Raji (cell line): ENCODE measurements around the gene ZBP1.

Experiments
- POLR2A ChIP-seq: IDR thresholded peaks from 2 replicates; pipeline ENCODE4 v1.6.1; 2011; ENCODE audit warnings: low read depth, low read length, control low read depth; ENCODE audit not compliant: insufficient read depth

ZBP1 gene

DNA sequence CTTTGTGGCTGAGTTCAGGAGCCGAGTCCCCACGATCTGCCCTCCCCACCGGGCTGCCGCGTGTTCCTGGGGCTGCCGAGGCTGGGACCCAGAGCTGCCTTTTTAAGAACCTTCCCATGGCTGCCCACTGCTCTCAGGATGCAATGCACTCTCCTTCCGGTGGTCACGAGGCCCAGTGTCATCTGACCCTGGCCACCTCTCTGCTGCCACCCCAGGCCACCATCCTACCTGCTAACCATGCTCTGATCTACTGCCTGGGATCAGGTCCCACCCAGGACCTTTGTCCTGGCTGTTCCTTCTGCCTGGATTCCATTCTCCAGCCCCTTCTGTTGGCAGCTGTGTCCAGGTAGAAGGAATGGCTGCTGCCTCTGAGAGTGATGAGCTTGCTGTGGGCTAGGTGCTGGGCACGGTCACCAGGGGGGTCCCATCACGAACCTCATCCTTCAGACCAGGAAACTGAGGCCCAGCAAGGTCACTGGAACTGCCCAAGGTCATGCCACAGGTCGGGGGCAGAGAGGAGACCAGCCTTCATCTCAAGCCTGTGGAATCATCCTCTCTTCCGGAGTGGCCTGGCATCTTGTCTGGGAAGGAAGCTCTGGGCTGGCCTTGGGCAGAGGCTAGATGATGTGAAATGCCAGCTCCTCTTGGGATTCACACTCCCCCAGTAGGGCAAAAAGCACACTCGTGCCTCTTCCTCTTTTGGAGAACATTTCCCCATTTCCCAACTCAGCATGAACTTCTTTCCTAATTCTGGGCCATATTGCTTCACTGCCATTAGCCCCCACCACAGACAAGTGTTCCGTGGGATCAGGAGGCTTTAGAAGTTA, 38.8 kb downstream of the ZBP1 start:
- no peak for TF ChIP-seq POLR2A

DNA sequence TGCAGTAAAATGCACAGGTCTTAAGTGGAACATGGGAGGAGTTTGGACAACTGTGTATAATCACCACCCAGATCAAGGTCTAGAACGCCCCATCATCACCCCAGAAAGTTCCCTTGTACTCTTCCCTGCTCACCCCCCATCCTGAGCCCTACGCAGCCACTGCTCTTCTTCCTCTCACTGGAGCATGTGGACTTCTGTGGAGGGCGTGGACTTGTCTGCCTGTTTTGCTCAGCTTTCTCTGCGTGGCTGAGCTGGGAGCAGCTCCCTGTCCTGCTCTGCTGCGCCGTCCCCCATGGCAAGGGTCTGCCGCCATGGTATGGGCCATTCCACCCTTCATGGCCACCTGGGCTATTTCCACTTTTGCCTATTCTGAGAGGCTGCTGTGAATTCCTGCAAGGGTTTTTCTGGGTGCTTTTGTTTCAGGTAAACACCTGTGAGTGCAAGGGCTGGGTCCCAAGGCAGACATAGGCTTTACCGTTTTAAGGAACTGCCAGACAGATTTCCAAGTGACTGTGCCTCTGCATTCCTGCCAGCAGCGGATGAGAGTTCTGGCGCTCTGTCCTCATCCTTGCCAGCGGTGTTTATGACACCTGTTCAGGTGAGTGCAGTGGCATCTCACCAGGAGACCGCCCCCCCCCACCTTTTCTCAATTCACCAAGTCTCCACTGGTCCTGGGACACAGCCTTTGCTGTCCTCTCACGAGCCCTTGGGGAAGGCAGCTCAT, 39.6 kb downstream of the ZBP1 start:
- no peak for TF ChIP-seq POLR2A

DNA sequence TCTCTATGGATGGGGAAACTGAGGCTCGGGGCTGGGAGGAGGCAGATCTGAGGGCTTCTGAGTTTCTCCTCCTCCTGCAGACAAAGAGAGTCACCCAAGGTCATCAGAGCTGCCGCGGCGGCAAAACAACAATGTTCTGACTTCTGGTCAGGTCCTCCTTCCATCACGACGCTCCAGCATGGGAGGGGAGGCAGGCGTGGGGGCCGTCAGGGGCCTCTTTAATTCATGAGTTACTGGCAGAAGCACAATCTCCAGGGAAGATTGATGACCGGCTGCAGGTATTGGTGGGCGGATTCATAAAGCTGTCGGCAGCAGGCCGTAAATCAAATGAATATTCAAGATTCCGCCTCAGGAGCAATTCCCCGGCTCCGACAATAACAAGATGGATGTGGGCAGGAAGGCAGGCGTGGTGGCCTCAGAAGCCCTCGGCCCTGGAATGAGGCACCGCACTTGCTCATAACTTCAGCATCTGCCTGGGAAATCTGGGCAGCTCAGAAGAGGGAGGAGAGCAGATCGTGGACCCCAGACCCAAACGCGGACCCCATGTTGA, 40.3 kb downstream of the ZBP1 start:
- no peak for TF ChIP-seq POLR2A

GRCh38 chr20:57579331-57579897, 40.8 kb downstream of the ZBP1 start:
- TF ChIP-seq POLR2A = no peak

- no peak for TF ChIP-seq POLR2A
Measured at GRCh38 chr20:57578476-57579165, 41.6 kb downstream of the ZBP1 start.

DNA sequence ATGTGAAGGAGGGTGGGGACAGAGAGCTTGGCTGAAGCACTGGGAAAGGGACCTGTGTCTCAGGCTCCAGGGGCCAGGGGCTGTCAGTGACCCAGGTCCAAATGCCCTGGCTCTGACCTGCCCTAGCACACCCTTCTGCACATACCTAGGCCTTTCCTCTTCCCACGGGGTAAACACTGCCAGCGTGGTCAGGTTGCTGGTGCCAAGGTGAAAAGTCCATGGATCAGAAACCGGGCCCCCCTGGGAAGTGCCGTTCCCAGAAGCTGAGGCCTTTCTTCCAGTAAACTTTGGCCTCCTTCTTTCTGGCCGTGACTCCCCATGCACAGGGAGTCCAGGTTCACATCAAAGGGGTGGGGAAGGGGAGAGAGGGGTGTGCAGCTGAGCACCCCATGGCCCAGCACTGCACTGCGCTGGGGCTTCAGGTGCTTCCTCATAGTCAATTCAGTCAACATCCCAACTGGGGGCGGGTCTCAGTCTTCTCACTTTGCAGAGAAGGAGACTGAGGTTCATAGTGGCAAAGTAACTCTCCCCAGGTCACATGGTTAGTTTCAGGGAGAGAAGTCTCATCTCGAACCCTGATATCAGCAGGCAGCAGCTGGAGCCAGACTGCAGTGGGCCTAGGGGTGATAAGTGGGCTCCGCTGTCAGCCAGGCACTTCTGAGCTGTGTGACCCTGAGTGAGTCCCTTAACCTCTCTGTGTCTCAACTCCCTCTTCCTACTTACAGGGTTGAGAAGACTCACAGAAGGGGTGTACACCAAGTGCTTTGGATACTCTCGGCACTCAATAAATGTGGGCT, 42.3 kb downstream of the ZBP1 start:
- no peak for TF ChIP-seq POLR2A

DNA sequence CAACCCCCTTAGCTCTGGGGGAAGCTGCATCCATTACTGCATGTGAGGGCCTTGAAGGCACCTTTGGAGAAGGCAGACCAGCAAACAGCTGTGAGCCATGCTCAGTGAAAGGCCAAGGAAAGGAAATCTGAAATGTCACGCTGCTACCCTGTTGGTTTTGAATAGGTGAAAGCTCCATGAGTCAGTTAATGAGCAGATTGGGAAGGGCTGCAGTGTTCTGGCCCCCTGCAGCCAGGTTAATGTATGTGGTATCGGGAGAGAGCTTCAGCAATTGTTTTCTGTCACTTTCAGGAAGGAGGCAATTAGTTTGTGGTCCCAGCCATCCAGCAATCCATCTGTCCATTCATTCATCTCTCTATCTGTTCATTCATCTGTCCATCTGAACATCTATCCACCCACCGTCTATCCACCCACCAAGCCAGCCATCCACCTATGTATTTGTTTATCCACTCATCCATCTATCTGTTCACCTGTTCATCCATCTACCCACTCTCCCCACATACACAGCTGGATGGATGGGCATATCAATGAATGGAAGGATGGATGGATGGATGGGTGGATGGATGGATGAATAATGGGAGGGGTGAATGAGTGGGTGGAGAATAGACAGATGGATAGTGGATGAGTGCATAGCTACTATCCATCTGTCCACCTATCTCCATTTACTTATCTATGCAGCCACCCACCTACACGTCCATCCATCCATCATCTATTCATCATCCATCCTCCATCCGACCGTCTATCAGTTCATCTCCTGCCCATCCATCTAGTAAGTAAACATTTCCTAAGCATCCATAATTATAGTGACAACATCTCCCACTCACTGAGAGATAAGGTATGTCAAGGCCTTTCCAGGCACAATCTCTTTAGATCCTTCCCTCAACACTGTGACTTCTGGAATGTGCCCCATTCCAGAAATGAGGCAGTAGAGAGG, 43.3 kb downstream of the ZBP1 start:
- TF ChIP-seq POLR2A = no peak

GRCh38 chr20:57576002-57576401, 44.2 kb downstream of the ZBP1 start:
- TF ChIP-seq POLR2A = no peak

GRCh38 chr20:57574954-57575353, 45.3 kb downstream of the ZBP1 start:
- TF ChIP-seq POLR2A = no peak

DNA sequence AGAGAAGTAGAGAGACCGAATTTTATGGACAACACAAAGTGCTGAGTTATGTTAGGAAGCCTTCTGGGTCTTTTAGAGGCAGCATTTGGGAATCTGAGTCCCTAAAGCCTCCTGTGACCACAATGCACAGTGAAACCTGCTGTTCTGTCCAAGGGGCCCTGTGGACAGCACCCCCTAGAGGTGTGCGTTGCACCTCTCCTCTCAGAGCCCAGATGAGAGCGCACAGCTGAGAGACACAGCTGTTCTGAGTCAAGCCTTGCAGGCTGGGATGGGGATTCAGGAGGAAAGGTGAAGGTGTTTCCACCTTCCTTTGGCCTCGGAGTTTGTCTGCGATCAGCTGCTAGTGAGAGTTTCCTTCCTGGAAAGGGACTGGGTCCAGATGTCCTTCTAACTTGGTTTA, 46.3 kb downstream of the ZBP1 start:
- TF ChIP-seq POLR2A = no peak

- no peak for TF ChIP-seq POLR2A
Measured at GRCh38 chr20:57573242-57573641, 47.0 kb downstream of the ZBP1 start.

- TF ChIP-seq POLR2A = no peak
Measured at GRCh38 chr20:57571782-57572416, 48.3 kb downstream of the ZBP1 start.

GRCh38 chr20:57570920-57571319, 49.3 kb downstream of the ZBP1 start:
- TF ChIP-seq POLR2A = no peak
